LNCAP (cell line): Measurements from ENCODE around the gene SLC30A1.

Experiments used
- CTCF ChIP-seq: fragments of 450-650 bp; IDR thresholded peaks from 2 replicates; pipeline ENCODE4 v1.5.1; 2017; ENCODE audit warnings: mild to moderate bottlenecking

SLC30A1 gene

GRCh38 chr1:211605603-211606331 lies 26.8 kb upstream of the SLC30A1 start:
- TF ChIP-seq CTCF: no peak

GRCh38 chr1:211605034-211605433 lies 26.1 kb upstream of the SLC30A1 start:
- no peak for TF ChIP-seq CTCF

- no peak for TF ChIP-seq CTCF
Observed at GRCh38 chr1:211604548-211604947, 25.6 kb upstream of the SLC30A1 start.

- no peak for TF ChIP-seq CTCF
Observed at GRCh38 chr1:211603713-211604112, 24.8 kb upstream of the SLC30A1 start.

GRCh38 chr1:211603191-211603701 lies 24.3 kb upstream of the SLC30A1 start:
- TF ChIP-seq CTCF: no peak

DNA sequence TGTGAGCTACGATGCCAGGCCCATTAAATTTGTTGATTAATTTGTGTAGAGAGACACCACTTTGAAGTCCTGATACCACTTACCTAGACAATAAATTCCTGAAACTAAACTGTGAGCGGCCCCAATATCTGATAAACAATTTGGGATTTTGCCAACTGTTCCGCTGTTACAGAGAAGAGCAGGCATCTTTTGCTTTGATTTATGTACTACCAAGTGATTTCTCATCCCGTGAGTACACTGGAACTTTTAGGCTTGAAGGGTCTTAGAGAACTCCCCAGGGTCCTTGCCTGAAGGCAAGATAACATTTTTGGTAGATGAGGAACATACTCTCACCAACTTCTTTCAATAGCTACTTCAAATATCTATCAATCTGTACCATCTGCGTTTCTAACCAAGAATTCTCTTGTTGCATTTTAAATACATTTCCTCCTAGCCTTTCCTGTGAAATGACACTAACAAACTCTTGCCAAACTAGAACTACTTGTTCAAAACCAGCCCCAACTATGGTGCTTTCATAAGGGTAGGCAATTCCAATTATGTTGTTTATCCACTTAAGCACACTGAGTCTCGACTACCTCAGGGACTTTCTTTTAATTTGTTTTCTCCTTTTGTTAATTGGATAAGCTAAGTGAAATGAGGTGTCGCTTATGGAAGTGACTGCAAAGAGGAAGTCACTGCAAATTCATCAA lies 23.2 kb upstream of the SLC30A1 start:
- TF ChIP-seq CTCF: no peak

- no peak for TF ChIP-seq CTCF
Observed at GRCh38 chr1:211601159-211601558, 22.2 kb upstream of the SLC30A1 start.
